SKM-1 treated with dmso at 0.1 percent for 144 hours (cell line): ENCODE measurements around the gene OPRD1.
A peak's percentile ranks its signal among the peaks of the same experiment; 100 is the strongest.

Experiments used
- DNase-seq: peaks from one replicate; lab custom pipeline; 2025; ENCODE audit not compliant: unreplicated experiment; lab: John Stamatoyannopoulos, UW

OPRD1 gene

DNA sequence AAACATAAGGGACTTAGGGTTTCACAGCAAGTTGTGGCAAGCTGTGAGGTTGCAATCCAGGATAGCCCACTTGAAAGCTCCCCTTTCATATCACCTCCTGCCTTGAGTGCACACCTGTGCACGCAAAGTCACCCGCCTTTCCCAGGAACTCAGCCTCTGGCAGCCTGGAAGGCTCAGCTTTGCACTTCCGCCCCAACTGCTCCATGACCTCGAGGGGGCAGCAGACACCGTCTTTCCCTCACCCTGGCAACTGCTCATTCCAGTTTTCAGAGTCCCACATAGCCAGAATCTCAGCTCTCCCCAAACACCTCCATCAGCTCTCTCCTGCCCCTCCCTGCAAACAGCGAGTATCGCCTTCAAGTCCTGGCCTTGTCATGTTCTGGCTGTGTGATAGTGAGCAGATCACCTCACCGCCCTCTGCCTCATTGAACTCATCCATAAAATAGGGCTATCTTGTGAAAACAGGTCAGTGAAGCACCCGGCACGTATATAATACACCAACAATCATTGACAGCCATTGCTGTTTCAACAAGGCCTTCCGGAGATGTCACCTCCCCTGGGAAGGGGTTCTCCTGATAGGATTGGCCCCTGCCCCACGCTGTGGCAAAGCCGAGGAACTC lies 70.1 kb downstream of the OPRD1 start:
- DNase-seq: peak; percentile 80

DNA sequence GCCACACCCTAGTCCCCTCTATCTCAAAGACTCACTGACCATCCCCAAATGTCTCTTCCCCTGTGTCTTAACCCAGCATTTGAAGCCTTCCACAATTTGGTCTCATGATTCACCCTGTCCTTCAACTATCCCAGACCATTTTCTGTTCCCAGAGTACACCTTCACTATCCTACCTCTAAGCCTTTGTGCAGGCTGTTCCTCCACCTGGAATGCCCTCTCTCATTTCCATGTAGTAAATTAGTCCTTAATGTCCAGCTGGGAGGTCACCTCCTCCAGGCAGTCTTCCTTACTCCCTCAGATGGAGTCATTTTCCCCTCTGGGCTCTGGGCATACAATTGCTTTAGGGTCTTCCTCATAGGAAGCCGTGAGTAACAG lies 71.3 kb downstream of the OPRD1 start:
- DNase-seq: no peak

DNA sequence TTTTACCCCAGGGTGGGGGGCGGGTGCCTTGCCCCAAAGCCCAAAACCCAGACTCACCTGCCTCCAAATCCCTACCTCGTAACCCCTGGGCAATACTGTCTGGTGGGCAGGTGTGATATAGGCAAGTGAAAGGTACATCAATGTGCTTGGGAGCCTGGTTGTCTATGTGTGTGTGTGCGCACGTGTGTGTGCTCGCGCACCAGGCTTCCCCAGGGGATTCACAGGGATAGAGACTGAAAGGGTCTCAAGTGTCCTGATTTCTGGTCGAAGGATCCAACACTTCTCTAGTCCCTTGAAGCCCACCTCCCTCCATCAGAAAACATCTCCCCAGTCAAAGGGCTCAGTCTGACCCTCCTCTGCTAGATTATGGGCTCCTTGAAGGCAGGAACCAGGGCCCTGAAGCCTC lies 73.5 kb downstream of the OPRD1 start:
- no peak for DNase-seq

- peak; percentile 28 for DNase-seq
Observed at GRCh38 chr1:28885977-28886730, 74.2 kb downstream of the OPRD1 start.

DNA sequence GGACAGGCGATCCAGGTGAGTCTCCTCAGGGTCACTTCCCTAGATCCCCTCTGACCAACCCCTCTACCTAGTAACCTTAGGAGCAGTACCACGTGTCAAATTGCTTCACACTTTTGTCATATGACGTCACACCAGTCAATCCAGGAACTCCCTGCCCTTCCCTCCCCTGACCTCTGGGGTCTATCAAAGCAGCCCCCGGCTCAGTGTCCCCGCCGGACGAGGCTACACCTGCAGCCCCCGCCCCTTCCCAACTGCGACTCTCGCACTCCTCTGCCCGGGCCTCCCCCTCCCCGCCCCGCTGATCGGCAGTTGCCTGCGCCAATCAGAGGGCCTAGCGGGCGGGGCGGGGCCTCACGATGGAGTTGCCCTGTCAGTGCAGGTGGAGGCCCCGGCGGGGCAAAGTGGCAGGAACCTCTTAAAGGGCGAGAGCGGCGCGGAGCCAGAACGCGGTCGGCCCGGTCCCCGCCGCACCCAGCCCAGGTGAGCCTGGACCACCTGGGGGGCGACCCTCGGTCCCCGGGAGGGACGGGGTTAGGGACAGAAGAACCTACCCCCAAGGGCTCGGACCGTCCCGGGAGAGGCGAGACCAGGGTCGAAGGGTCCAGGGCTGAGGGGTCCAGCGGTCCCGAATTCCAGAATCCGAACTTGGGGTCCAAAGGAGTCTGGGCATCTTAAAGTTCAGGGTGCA lies 74.9 kb downstream of the OPRD1 start:
- peak; percentile 78 for DNase-seq

GRCh38 chr1:28887419-28887834 lies 75.5 kb downstream of the OPRD1 start:
- no peak for DNase-seq

GRCh38 chr1:28887835-28888682 lies 76.1 kb downstream of the OPRD1 start:
- DNase-seq: no peak

DNA sequence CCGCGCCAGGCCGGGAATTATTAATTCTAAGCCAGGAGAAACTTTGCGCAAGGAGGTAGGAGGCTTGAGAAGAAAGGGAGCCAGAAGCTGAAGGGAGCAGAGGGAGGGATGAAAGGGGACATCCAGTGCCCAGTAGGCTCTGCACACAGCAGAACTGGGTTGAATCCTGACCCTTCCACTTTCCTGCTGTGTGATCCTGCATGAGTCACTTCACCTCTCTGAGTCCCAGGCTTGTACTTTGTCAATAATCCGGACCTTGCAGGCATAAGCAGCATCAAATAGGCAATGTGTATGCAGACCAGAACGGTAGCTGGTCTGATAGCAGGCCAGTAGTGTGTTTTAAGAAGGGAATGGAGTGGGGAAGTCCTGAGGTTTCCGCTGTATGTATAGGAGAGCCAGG lies 76.9 kb downstream of the OPRD1 start:
- no peak for DNase-seq

DNA sequence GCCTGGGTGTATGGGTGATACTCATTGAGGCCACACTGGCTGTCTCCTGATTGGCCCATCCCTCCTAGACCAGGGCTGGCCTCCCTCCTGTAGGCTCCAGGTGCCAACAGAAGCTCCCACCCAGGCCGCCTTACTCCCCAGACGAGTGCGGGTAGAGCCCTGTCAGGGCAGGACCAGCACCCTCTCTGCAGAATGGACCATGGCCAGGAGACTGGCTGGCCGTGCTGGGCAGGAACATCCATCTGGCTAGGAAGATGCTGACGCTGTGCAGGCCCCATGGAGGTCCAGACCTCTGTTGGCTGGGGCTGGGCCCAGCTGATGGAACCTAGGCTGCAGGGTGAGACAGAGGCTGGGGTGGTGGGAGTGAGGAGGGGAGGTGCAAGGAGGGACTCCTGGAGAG lies 77.4 kb downstream of the OPRD1 start:
- no peak for DNase-seq

DNA sequence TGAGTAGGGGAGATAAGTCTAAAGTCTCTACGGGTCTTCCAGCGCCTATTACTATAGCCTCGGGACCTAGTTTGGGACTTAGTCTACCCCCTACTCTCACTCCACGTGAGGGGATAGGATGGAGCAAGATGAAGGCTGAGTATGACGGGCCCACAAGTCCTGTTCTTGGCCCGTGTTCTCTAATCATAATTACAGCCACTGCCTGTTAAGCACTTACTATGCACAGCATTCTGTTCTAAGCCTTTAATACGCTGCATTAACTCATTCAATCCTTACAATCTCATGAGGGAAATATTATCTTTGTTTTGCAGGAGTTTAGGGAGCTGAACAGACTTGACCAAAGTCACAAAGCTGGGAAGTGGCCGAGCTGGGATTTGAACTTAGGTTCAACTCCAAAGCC lies 78.5 kb downstream of the OPRD1 start:
- DNase-seq: no peak

DNA sequence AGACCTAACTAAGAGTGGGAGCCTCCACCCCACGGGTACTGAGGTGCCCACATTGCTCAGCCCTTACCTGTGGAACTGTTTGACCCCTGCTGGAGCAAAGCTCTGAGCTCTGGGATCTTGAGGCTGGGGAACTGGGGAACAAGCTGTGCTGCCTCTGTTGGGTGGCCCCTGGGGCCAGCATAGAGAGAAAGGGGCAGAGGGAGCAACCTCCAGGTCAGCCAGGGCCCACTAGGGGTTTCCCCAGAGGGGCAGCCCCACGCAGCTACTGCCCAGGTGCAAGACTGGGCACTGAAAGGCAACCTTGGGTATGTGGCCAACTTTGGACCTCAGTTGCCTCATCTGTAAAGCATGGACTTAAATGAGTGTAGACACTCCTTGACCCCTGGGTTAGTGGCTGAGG lies 78.9 kb downstream of the OPRD1 start:
- DNase-seq: no peak

DNA sequence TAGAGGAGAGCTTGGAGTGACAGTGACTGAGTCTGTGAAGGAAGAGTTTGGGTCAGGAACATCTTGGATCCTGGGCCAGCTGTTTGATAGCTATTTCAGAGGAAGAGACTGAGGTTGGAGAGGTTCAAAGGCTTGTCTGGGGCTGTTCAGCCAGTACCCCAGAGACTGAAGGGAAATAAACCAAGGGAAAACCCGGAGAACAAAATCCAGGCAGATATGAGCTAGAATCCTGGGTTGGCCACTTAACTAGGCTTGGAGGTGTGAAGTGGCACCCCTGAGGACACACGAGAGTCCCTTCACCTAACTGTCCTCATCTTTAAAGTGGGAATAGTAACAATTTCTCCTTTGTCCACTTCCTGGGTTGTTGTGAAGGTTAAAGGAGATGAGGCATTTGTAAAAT lies 79.3 kb downstream of the OPRD1 start:
- no peak for DNase-seq

DNA sequence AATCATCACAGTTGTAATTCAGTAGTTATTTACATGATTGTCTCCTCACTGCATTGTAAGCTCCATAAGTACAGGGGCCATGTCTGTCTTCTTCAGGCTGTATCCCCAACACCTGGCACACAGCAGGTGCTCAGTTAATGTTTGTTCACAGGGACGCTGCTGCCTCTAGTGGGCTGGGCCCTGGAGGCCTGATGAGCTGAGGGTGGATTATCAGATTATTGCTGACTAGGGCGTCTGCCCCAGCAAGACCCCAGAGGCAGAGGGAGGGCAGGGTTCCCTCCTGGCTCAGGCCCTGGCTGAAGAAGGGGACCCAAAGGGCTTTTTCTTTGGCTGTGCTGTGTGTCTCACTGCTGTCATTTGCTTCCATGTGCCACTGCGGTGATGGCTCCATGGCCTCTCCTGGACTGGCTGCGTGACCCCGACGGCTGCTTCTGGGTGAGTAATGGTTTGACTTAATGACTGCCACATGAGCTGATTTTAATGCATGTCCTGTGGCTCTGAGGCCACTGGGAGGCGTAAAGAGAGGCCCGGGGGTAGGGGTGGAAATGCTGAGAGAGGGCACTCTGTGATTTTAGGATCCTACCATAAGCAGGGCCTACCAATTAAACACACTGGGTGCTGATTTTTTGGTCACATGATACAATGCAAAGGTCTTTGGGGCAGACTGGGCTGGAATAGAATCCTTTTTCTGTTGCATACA lies 81.6 kb downstream of the OPRD1 start:
- no peak for DNase-seq

- no peak for DNase-seq
Observed at GRCh38 chr1:28894785-28895184, 82.8 kb downstream of the OPRD1 start.

- DNase-seq: no peak
Observed at GRCh38 chr1:28895896-28896608, 84.1 kb downstream of the OPRD1 start.

GRCh38 chr1:28896609-28896986 lies 84.6 kb downstream of the OPRD1 start:
- no peak for DNase-seq

- DNase-seq: no peak
Observed at GRCh38 chr1:28897789-28898188, 85.8 kb downstream of the OPRD1 start.

DNA sequence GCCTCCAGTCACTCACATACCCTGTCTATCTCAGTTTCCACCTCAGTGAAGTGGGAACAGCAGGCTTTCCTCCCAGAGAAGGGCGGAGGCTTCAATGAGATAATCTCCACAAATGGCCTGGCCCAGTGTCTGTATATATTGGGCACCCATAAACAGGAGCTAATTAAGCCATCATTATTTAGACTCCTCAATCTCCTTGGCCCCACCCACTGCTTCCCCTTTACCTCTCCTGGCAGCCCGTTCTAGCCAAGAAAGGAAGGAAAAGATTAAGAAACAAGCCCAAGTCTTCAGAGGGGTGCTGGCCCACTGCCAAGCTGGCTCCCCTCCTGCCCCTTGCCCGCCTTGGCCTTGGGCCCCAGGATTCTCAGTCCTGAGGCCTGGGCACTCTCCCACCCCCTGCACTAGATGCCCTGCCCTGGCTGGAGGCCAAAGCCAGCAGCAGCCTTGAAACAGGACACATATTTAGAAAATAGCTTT lies 86.5 kb downstream of the OPRD1 start:
- no peak for DNase-seq

GRCh38 chr1:28899267-28899666 lies 87.3 kb downstream of the OPRD1 start:
- no peak for DNase-seq

DNA sequence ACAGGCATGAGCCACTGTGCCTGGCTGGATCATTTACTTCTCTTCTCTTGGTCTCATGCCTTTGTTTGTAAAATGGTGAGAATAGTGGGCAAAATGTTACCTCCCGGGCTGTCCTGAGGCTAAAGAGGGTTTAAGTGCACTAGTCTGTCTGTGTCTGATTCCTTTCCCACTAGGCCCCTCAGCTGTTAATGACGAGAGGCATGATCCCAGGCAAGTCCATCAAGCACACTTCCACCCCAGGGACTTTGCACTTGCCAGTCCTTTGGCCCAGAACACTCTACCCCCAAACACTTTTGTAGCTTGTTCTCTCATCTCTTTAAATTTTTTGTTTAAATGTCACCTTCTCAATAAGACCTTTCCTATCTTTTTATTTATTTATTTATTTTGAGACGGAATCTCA lies 88.6 kb downstream of the OPRD1 start:
- no peak for DNase-seq
